ENCODE results near the gene MBD4. TPM values are rescaled to one million over a fixed set of nuclear protein-coding genes. Genes with fewer than 3 reads are reported as not detected.
A peak's percentile ranks its signal among the peaks of the same experiment; 100 is the strongest.

MBD4 gene
- total RNA-seq, 1 donor from 2014 or later, result 44.1 TPM

DNA sequence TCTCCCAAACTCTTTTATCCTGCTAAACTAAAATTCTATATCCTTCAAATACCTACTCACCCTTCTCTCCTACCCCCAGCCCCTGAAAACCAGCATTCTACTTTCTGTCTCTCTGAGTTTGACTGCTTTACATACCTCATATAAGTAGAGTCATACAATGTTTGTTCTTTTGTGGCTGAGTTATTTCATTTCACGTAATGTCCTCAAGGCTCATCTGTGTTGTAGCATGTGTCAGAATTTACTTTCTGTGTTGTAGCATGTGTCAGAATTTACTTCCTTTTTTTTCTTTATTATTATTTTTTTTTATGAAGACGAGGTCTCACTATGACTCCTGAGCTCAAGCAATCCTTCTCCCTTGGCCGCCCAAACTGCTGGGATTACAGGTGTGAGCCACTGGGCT, 20.4 kb upstream of the MBD4 start:
- intact Hi-C loops (cut with micrococcal nuclease), result no loop called here
- Mint-ChIP-seq H3K4me3 (no peak overlapping the region), H3K27me3 (ENCODE audit: insufficient read depth) (no peaks in the 10 kb centered on the region), H3K4me1 (ENCODE audit: low read depth) (peaks cover 18% of the 10 kb centered on the region), H3K9me3 (no peaks in the 10 kb centered on the region), H3K36me3 (ENCODE audit: low read depth) (peaks cover 10% of the 10 kb centered on the region), H3K27ac (no peak overlapping the region)
- no peak for DNase-seq (ENCODE audit: low spot score)

DNA sequence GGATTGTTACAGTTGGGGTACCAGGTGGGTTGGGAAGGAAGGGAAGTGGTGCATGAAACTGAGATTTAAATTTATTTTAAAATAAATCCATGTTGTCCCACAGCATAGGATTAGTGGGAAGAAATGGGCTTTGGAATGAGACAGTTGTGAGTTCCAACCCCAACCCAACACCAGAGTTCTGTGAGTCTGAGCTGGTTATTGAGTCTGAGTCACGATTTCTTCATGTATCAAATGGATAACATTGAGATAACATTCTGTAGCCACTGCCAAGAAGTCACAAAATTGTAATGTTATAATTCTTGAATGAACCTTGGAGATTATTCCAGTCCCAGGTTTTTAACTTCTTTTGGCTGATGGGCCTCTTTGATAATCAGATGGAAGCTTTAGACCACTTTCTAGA, 14.0 kb upstream of the MBD4 start:
- no peak for DNase-seq (ENCODE audit: low spot score)
- H3K27me3 Mint-ChIP-seq (ENCODE audit: insufficient read depth), result no peaks in the 10 kb centered on the region
- peaks cover 13% of the 10 kb centered on the region for H3K36me3 Mint-ChIP-seq (ENCODE audit: low read depth)
- peaks cover 14% of the 10 kb centered on the region for H3K4me1 Mint-ChIP-seq (ENCODE audit: low read depth)
- no peaks in the 10 kb centered on the region for H3K9me3 Mint-ChIP-seq
- no peak overlapping the region for H3K4me3 Mint-ChIP-seq
- no peak overlapping the region for H3K27ac Mint-ChIP-seq
- intact Hi-C loops (cut with micrococcal nuclease), result no loop called here

DNA sequence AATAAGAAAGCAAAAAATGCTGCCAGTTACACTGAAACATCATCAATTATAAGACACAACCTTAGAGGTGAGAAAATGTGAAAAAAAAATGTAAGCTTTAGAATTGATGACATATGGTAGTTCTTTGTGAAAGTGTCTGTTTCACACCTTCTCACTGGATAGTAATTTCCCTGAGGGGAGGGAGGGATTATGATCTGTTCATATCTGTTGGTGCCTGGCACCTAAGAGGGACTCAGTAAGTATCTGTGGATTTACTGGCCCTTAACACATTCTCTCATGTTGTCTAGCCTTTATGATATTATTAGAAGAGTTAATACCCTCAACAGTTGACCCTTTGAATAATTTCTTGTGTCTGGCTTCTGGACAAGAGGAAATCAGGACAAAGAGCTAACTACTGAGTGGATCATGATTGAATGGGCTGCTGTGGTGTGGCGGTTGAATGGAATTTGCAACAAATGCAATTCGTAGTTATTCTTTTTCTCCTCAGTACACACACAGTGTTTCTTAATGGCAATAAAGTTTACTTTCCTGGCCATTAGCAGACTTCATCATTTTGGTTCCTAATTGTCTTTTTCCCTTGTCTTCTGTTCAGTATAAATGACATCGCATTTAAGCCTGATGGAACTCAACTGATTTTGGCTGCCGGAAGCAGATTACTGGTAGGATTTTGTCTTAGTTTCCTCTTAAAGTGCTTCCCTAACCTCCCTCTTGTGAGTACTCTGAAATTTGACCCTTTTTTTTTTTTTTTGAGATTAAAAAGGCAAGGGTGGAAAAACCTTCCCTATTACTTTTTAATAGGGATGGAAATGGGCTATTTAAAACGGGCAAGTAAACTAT, 9.7 kb upstream of the MBD4 start:
- no peaks in the 10 kb centered on the region for H3K27me3 Mint-ChIP-seq (ENCODE audit: insufficient read depth)
- H3K27ac Mint-ChIP-seq, result no peak overlapping the region
- peaks cover 14% of the 10 kb centered on the region for H3K4me1 Mint-ChIP-seq (ENCODE audit: low read depth)
- no peaks in the 10 kb centered on the region for H3K9me3 Mint-ChIP-seq
- H3K36me3 Mint-ChIP-seq (ENCODE audit: low read depth), result peaks cover 11% of the 10 kb centered on the region
- no peak for DNase-seq (ENCODE audit: low spot score)
- no peak overlapping the region for H3K4me3 Mint-ChIP-seq
- intact Hi-C loops (cut with micrococcal nuclease), result loop anchor here (1.0 to 10.0 kb wide), 2 partner anchors 9 to 645 kb away; partner anchors contain the start of gene IFT122

DNA sequence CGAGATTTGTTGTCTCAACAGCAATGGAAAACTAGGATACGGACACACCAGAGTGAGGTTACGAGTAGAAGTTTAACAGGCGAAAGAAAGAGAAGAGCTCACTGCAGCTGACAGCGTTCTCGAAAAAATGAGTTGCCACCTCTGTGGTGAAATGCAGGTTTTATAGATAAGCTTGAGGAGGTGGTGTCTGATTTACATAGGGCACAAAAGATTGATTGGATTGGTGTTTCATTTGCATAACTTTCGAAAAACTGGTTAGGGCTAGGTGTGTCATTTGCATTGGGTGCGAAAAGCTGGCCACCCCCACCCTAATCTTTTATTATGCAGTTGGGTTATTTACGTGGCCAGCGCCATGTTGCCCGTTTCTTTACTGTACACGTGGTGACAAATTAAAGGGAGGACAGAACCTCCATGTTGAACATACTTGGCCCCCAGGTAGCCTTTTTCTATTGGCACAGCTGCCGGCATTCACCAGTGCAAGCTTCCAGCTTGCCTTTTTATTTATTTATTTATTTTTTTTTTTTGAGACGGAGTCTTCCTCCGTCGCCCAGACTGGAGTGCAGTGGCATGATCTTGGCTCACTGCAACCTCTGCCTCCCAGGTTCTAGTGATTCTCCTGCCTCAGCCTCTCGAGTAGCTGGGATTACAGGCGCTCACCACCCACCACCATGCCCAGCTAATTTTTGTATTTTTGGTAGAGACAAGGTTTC, 8.6 kb upstream of the MBD4 start:
- Mint-ChIP-seq H3K27me3 (ENCODE audit: insufficient read depth) (no peaks in the 10 kb centered on the region), H3K36me3 (ENCODE audit: low read depth) (peaks cover 10% of the 10 kb centered on the region), H3K27ac (no peak overlapping the region)

DNA sequence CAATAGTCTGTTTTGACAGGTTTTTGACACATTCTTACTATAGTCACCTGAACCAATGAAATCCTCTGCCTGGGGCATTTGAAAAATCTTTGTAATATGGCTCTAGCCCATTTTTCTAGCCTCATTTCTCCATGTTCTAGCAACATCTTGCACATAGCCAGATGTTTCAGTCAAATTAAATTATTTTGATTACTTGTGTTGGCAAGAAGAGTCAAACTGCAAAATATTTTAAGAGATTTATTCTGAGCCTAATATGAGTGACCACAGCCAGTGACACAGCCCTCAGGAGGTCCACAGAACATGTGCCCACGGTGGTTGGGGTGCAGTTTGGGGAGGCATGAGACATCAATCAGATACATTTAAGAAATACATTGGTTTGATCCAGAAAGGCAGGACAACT, 7.2 kb upstream of the MBD4 start:
- H3K4me3 Mint-ChIP-seq, result no peak overlapping the region
- H3K27ac Mint-ChIP-seq, result no peak overlapping the region
- intact Hi-C loops (cut with micrococcal nuclease), result loop anchor here (10.0 kb wide), 1 partner anchor 642 kb away; no protein-coding TSS in a partner anchor

More for the DNA sequence above, 8.6 kb upstream of the MBD4 start:
- DNase-seq (ENCODE audit: low spot score), result no peak
- Mint-ChIP-seq H3K4me3 (no peak overlapping the region), H3K9me3 (no peaks in the 10 kb centered on the region), H3K4me1 (ENCODE audit: low read depth) (peaks cover 14% of the 10 kb centered on the region)
- intact Hi-C loops (cut with micrococcal nuclease), result loop anchor here (10.0 kb wide), 1 partner anchor 644 kb away; no protein-coding TSS in a partner anchor

DNA sequence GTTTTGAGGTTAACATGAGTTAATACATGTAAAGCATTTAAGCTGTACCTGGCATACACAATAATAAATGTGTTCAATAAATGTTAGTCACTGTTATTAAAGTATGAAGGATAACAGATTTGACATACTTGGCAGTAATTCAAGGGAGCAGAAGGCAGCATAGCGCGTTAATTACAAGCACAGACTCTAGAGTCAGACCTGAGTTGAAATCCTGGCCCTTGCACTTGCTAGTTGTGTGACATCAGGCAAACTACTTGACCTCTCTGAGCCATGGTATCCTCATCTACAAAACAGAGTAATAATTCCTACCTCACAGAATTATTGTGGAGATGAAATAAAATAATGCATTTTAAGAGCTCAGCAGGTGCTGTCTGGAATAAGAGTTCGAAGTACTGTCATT, 5.7 kb upstream of the MBD4 start:
- no peaks in the 10 kb centered on the region for H3K27me3 Mint-ChIP-seq (ENCODE audit: insufficient read depth)
- H3K36me3 Mint-ChIP-seq (ENCODE audit: low read depth), result no peaks in the 10 kb centered on the region
- no peak for DNase-seq (ENCODE audit: low spot score)
- H3K4me3 Mint-ChIP-seq, result no peak overlapping the region
- H3K9me3 Mint-ChIP-seq, result no peaks in the 10 kb centered on the region
- intact Hi-C loops (cut with micrococcal nuclease), result loop anchor here (10.0 kb wide), 1 partner anchor 641 kb away; no protein-coding TSS in a partner anchor
- no peak overlapping the region for H3K27ac Mint-ChIP-seq
- H3K4me1 Mint-ChIP-seq (ENCODE audit: low read depth), result peaks cover 38% of the 10 kb centered on the region

More for the DNA sequence above, 7.2 kb upstream of the MBD4 start:
- no peak for DNase-seq (ENCODE audit: low spot score)
- H3K27me3 Mint-ChIP-seq (ENCODE audit: insufficient read depth), result no peaks in the 10 kb centered on the region
- H3K4me1 Mint-ChIP-seq (ENCODE audit: low read depth), result peaks cover 26% of the 10 kb centered on the region
- no peaks in the 10 kb centered on the region for H3K9me3 Mint-ChIP-seq
- H3K36me3 Mint-ChIP-seq (ENCODE audit: low read depth), result no peaks in the 10 kb centered on the region

DNA sequence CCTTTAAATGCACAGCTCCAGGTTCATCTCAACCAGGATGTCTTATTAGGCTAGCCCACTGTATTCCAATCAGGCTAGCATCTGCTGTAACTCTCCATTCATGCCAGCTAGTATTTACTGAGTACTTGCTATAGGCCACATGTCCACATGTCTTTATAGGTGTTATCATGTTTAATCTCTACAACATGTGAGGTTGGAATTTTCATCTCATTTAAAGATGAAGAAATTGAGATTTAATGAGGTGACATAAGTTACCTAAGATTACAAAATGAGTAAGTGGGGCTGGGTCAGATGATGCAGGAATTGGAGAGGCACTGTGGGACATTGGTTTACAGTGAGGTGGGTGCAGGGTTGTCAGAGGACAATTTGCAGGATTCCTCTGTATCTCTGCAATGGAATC, 3.2 kb upstream of the MBD4 start:
- DNase-seq (ENCODE audit: low spot score), result no peak
- Mint-ChIP-seq H3K36me3 (ENCODE audit: low read depth) (peaks cover under 1% of the 10 kb centered on the region), H3K27ac (no peak overlapping the region), H3K4me1 (ENCODE audit: low read depth) (peaks cover 35% of the 10 kb centered on the region), H3K27me3 (ENCODE audit: insufficient read depth) (no peaks in the 10 kb centered on the region), H3K9me3 (no peaks in the 10 kb centered on the region), H3K4me3 (no peak overlapping the region)
- intact Hi-C loops (cut with micrococcal nuclease), result loop anchor here (5.0 to 10.0 kb wide), 5 partner anchors 149 to 791 kb away; partner anchors contain the start of genes PLXND1 and RPN1

DNA sequence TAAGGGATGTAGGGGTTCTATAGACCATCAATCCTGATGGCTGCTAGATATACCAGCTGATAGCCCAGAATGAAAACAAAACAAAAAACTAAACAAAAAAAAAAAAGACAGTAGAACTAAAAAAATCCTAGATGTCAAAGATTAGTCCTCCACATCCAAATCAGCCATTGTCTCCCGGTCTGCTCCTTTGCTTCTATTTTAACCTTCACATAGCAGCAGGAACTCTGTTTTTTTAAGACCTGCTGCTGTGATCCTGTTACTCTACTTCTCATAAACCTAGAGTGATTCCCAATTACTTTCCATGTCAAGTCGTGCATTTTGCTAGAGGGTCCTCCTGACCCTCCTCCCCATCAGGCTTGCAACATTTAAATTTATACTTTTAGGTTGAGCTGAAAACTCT, 2.7 kb upstream of the MBD4 start:
- Mint-ChIP-seq H3K9me3 (no peaks in the 10 kb centered on the region), H3K4me1 (ENCODE audit: low read depth) (peaks cover 40% of the 10 kb centered on the region), H3K27ac (no peak overlapping the region), H3K4me3 (no peak overlapping the region), H3K27me3 (ENCODE audit: insufficient read depth) (no peaks in the 10 kb centered on the region), H3K36me3 (ENCODE audit: low read depth) (peaks cover 5% of the 10 kb centered on the region)
- DNase-seq (ENCODE audit: low spot score), result no peak
- intact Hi-C loops (cut with micrococcal nuclease), result loop anchor here (5.0 to 10.0 kb wide), 5 partner anchors 150 to 790 kb away; partner anchors contain the start of genes PLXND1 and RPN1

DNA sequence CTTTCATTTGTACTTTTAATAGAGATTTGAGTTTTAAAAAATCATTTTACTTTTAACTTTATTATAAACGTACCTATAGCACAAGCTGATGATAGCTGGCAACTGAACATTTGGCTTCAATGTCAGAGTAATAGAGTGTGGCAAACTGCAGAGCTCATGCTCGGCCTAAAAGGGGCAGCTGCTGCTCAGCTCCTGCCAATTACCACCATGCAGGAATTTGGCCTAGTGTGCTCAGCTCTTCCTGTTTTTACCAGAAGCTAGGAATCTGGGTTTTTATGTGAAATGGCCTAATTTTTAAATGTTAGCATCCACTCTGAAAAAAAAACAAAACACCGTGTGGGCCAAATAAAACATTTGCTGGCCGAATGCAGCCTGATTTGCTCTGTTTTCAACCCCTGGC, 2.0 kb upstream of the MBD4 start:
- Mint-ChIP-seq H3K4me1 (ENCODE audit: low read depth) (peaks cover 45% of the 10 kb centered on the region), H3K36me3 (ENCODE audit: low read depth) (peaks cover 9% of the 10 kb centered on the region), H3K27ac (peak overlapping the region; percentile 98), H3K9me3 (no peaks in the 10 kb centered on the region), H3K4me3 (peak overlapping the region; percentile 89), H3K27me3 (ENCODE audit: insufficient read depth) (no peaks in the 10 kb centered on the region)
- intact Hi-C loops (cut with micrococcal nuclease), result loop anchor here (2.0 to 10.0 kb wide), 8 partner anchors 125 to 789 kb away; partner anchors contain the start of genes PLXND1, RAB43, RPN1 and TMCC1
- DNase-seq (ENCODE audit: low spot score), result no peak

DNA sequence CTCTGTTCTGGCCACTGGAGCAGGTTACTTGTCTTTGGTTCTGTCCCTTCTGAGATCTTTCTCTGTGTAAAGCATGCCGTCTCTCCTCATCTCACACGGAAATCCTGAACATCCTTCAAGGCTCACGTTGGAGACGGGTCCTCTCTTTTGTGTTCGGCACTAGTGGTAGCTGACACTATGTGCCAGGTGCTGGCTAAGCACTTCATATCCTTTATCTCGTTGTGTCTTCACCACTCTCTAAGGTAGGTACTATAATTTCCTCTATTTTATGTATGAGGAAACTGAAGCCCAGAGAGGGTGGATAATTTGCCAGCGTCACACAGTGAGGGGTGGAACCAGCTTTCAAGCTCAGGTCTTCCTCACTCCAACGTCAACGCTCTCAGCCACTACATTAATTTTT, 1.5 kb upstream of the MBD4 start:
- H3K27ac Mint-ChIP-seq, result peak overlapping the region; percentile 98
- intact Hi-C loops (cut with micrococcal nuclease), result loop anchor here (2.0 to 10.0 kb wide), 8 partner anchors 124 to 789 kb away; partner anchors contain the start of genes PLXND1, RAB43, RPN1 and TMCC1
- peak overlapping the region; percentile 89 for H3K4me3 Mint-ChIP-seq
- H3K27me3 Mint-ChIP-seq (ENCODE audit: insufficient read depth), result no peaks in the 10 kb centered on the region
- H3K36me3 Mint-ChIP-seq (ENCODE audit: low read depth), result peaks cover 14% of the 10 kb centered on the region
- no peak for DNase-seq (ENCODE audit: low spot score)
- H3K4me1 Mint-ChIP-seq (ENCODE audit: low read depth), result peaks cover 51% of the 10 kb centered on the region
- no peaks in the 10 kb centered on the region for H3K9me3 Mint-ChIP-seq

DNA sequence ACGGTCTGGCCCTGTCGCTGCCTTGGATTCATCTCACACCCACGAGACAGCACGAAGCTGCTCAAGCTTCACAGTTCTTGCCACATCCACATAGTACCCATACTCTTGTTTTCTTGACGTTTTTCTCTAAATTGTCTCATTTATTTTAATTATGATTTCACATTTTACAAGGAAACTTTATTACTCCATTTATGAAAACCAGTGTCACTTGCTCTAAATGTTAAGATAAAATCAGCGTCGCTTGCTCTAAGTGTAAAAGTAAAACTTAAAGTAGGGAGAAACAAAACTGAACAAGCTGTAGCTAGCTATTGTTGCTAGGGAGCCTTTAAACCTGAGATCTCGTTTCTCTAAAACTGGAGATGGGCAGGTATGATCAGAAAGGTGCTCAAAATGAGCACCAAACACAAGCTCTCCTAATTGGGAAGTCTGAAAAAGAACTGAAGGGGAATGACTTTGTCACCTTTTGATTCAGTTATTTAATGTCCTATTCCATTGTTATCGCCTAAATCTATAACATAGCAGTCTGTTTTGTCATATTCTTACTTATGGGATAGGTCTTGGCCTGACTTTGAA, 956 bp upstream of the MBD4 start:
- intact Hi-C loops (cut with micrococcal nuclease), result loop anchor here (1.0 to 10.0 kb wide), 14 partner anchors 10 to 788 kb away; partner anchors contain the start of genes EFCAB12, HMCES, ISY1 and PLXND1
- peaks cover 56% of the 10 kb centered on the region for H3K4me1 Mint-ChIP-seq (ENCODE audit: low read depth)
- H3K36me3 Mint-ChIP-seq (ENCODE audit: low read depth), result peaks cover 15% of the 10 kb centered on the region
- no peaks in the 10 kb centered on the region for H3K27me3 Mint-ChIP-seq (ENCODE audit: insufficient read depth)
- peak overlapping the region; percentile 89 for H3K4me3 Mint-ChIP-seq
- peak overlapping the region; percentile 98 for H3K27ac Mint-ChIP-seq
- H3K9me3 Mint-ChIP-seq, result no peaks in the 10 kb centered on the region
- DNase-seq (ENCODE audit: low spot score), result no peak

DNA sequence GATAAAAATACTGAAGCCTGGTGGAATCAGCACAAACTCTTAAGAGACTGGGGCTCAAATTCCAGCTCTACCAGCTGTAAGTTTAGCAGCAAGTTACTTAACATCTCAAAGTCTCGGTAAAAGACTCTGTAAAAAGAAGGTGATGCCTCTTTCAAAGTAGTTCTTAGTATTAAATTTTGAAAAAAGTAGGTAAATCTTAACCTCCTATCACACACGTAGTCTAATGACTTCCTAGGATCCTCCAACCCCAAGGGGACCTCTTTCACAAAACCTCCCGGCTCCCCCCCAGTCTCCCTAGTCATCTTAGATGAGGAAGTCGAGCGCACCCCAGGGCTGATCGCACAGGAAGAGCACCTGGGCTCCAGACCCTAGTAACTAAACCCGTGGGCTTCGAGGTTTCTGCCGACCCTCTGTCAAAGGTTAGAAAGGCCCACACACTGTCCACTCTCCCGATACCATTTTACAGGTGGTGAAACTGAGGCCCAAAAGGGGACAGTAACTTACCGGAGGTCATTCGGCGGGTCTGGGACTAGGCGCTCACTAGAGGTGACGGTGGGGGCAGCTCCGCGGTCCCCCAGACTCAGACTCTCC, 427 bp downstream of the MBD4 start:
- intact Hi-C loops (cut with micrococcal nuclease), result loop anchor here (5.0 kb wide), 1 partner anchor 1458 kb away; no protein-coding TSS in a partner anchor
- H3K36me3 Mint-ChIP-seq (ENCODE audit: low read depth), result peaks cover 21% of the 10 kb centered on the region

More for the DNA sequence above, 427 bp downstream of the MBD4 start:
- DNase-seq (ENCODE audit: low spot score), result no peak
- peak overlapping the region; percentile 89 for H3K4me3 Mint-ChIP-seq
- H3K4me1 Mint-ChIP-seq (ENCODE audit: low read depth), result peaks cover 69% of the 10 kb centered on the region
- H3K9me3 Mint-ChIP-seq, result no peaks in the 10 kb centered on the region
- peak overlapping the region; percentile 98 for H3K27ac Mint-ChIP-seq
- H3K27me3 Mint-ChIP-seq (ENCODE audit: insufficient read depth), result no peaks in the 10 kb centered on the region
